ENCODE data around the gene MUC2. TPM values are rescaled to one million over a fixed set of nuclear protein-coding genes. Genes with fewer than 3 reads are reported as not detected.

Gene MUC2
- total RNA-seq, 1 experiment from 2014 or later, result not detected

GRCh38 chr11:1072116-1072820, 2.4 kb upstream of the MUC2 start:
- peak; percentile 68 for DNase-seq (ENCODE audit: low read depth)

GRCh38 chr11:1072821-1073231, 1.8 kb upstream of the MUC2 start:
- no peak for DNase-seq (ENCODE audit: low read depth)

GRCh38 chr11:1073261-1073724, 1.4 kb upstream of the MUC2 start:
- peak; percentile 76 for DNase-seq (ENCODE audit: low read depth)

GRCh38 chr11:1073851-1074243, 827 bp upstream of the MUC2 start:
- peak; percentile 47 for DNase-seq (ENCODE audit: low read depth)

- no peak for DNase-seq (ENCODE audit: low read depth)
Observed at GRCh38 chr11:1075341-1075911, 752 bp downstream of the MUC2 start.

- no peak for DNase-seq (ENCODE audit: low read depth)
Observed at GRCh38 chr11:1076061-1076665, 1.5 kb downstream of the MUC2 start.

- no peak for DNase-seq (ENCODE audit: low read depth)
Observed at GRCh38 chr11:1077033-1077416, 2.4 kb downstream of the MUC2 start.

- no peak for DNase-seq (ENCODE audit: low read depth)
Observed at GRCh38 chr11:1077417-1078119, 2.9 kb downstream of the MUC2 start.

- no peak for DNase-seq (ENCODE audit: low read depth)
Observed at GRCh38 chr11:1078191-1078601, 3.5 kb downstream of the MUC2 start.

- no peak for DNase-seq (ENCODE audit: low read depth)
Observed at GRCh38 chr11:1081601-1082311, 7.1 kb downstream of the MUC2 start.

- no peak for DNase-seq (ENCODE audit: low read depth)
Observed at GRCh38 chr11:1082346-1082727, 7.7 kb downstream of the MUC2 start.

GRCh38 chr11:1082728-1083620, 8.3 kb downstream of the MUC2 start:
- no peak for DNase-seq (ENCODE audit: low read depth)

- no peak for DNase-seq (ENCODE audit: low read depth)
Observed at GRCh38 chr11:1083621-1084551, 9.2 kb downstream of the MUC2 start.

GRCh38 chr11:1084561-1085439, 10.1 kb downstream of the MUC2 start:
- no peak for DNase-seq (ENCODE audit: low read depth)

GRCh38 chr11:1085440-1086170, 10.9 kb downstream of the MUC2 start:
- no peak for DNase-seq (ENCODE audit: low read depth)

- no peak for DNase-seq (ENCODE audit: low read depth)
Observed at GRCh38 chr11:1086171-1087102, 11.8 kb downstream of the MUC2 start.

Data from RPMI7951 (cell line).